ENCODE results near the gene KCNK6. TPM values are rescaled to one million over a fixed set of nuclear protein-coding genes. Genes with fewer than 3 reads are reported as not detected.

KCNK6 gene
- total RNA-seq, 1 experiment from 2014 or later: 18.3 TPM

DNA sequence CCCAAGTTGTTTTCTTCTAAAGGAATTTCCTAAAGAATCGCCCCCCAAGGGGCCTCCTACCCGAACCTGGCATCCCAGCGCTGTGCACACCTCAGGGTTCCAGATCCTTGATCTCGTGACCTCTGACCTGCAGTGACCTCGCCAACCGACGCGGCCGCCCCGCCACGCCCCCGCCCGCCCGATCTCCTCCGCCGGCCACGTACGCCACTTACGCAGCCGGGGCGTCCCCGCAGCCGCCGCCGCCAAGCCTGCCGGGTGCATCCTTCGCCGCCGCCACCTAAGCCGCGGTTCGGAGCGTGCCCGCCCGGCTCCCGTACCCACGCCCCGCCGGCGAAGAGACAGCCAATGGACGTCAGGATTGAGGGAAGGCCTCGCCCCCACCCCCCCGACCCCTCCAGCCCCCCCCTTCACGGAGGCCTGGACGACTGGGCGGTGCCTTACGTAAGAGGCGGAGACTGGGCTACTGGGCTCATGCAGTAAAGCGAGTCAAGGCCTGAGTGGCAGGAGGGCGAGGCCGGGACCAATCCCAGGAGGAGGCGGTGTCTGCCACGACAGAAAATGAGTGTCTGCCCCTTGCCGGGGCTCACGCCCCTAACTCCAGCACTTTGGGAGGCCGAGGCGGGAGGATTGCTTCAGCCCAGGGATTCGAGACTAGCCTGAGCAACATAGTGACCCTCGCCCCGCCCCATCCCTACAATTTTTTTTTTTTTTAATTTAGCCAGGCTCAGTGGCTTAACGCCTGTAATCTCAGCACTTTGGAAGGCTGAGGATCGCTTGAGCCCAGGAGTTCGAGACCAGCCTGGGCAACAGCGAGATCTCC is 3.8 kb upstream of the KCNK6 start, which contains the start of gene YIF1B (continued):
- TF ChIP-seq AR (CRISPR knock-in tag; IDR thresholded peaks at IDR 0.05) (no peak), E2F1 (CRISPR knock-in tag; IDR thresholded peaks at IDR 0.05) (no peak), ESRRA (CRISPR knock-in tag; IDR thresholded peaks at IDR 0.05; ENCODE audit: borderline replicate concordance) (no peak), SMAD3 (CRISPR knock-in tag; IDR thresholded peaks at IDR 0.05; ENCODE audit: borderline replicate concordance) (no peak), ZNF416 (CRISPR knock-in tag; IDR thresholded peaks at IDR 0.05) (no peak), NR3C1 (CRISPR knock-in tag; conservative IDR thresholded peaks at IDR 0.05; ENCODE audit: low read depth) (no peak), CREB1 (CRISPR knock-in tag; IDR thresholded peaks at IDR 0.05) (no peak), ZNF671 (CRISPR knock-in tag; IDR thresholded peaks at IDR 0.05) (no peak), TEAD1 (CRISPR knock-in tag; IDR thresholded peaks at IDR 0.05) (0 out of 2 replicates have a peak, but pooled peaks have one; percentile 19), CREM (CRISPR knock-in tag; IDR thresholded peaks at IDR 0.05) (no peak), ATF1 (CRISPR knock-in tag; IDR thresholded peaks at IDR 0.05) (no peak), JUN (CRISPR knock-in tag; IDR thresholded peaks at IDR 0.05) (no peak), JAZF1 (CRISPR knock-in tag; IDR thresholded peaks at IDR 0.05) (no peak), FOXP1 (CRISPR knock-in tag; IDR thresholded peaks at IDR 0.05; ENCODE audit: borderline replicate concordance) (no peak), NFYB (CRISPR knock-in tag; conservative IDR thresholded peaks at IDR 0.05; ENCODE audit: low read depth) (no peak), SOX15 (CRISPR knock-in tag; IDR thresholded peaks at IDR 0.05) (no peak), ZNF423 (CRISPR knock-in tag; IDR thresholded peaks at IDR 0.05) (no peak), NFE2L1 (CRISPR knock-in tag; IDR thresholded peaks at IDR 0.05) (no peak)
- TF ChIP-seq, protein P1, sequence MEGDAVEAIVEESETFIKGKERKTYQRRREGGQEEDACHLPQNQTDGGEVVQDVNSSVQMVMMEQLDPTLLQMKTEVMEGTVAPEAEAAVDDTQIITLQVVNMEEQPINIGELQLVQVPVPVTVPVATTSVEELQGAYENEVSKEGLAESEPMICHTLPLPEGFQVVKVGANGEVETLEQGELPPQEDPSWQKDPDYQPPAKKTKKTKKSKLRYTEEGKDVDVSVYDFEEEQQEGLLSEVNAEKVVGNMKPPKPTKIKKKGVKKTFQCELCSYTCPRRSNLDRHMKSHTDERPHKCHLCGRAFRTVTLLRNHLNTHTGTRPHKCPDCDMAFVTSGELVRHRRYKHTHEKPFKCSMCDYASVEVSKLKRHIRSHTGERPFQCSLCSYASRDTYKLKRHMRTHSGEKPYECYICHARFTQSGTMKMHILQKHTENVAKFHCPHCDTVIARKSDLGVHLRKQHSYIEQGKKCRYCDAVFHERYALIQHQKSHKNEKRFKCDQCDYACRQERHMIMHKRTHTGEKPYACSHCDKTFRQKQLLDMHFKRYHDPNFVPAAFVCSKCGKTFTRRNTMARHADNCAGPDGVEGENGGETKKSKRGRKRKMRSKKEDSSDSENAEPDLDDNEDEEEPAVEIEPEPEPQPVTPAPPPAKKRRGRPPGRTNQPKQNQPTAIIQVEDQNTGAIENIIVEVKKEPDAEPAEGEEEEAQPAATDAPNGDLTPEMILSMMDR (IDR thresholded peaks at IDR 0.05): no peak
- TF ChIP-seq, protein P2, sequence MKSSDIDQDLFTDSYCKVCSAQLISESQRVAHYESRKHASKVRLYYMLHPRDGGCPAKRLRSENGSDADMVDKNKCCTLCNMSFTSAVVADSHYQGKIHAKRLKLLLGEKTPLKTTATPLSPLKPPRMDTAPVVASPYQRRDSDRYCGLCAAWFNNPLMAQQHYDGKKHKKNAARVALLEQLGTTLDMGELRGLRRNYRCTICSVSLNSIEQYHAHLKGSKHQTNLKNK (CRISPR knock-in tag; IDR thresholded peaks at IDR 0.05): no peak
- TF ChIP-seq, protein P3, sequence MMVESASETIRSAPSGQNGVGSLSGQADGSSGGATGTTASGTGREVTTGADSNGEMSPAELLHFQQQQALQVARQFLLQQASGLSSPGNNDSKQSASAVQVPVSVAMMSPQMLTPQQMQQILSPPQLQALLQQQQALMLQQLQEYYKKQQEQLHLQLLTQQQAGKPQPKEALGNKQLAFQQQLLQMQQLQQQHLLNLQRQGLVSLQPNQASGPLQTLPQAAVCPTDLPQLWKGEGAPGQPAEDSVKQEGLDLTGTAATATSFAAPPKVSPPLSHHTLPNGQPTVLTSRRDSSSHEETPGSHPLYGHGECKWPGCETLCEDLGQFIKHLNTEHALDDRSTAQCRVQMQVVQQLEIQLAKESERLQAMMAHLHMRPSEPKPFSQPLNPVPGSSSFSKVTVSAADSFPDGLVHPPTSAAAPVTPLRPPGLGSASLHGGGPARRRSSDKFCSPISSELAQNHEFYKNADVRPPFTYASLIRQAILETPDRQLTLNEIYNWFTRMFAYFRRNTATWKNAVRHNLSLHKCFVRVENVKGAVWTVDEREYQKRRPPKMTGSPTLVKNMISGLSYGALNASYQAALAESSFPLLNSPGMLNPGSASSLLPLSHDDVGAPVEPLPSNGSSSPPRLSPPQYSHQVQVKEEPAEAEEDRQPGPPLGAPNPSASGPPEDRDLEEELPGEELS (CRISPR knock-in tag; IDR thresholded peaks at IDR 0.05): peak; percentile 28; the same call in 1 of the 2 replicates
- TF ChIP-seq, protein P4, sequence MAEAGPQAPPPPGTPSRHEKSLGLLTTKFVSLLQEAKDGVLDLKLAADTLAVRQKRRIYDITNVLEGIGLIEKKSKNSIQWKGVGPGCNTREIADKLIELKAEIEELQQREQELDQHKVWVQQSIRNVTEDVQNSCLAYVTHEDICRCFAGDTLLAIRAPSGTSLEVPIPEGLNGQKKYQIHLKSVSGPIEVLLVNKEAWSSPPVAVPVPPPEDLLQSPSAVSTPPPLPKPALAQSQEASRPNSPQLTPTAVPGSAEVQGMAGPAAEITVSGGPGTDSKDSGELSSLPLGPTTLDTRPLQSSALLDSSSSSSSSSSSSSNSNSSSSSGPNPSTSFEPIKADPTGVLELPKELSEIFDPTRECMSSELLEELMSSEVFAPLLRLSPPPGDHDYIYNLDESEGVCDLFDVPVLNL (CRISPR knock-in tag; IDR thresholded peaks at IDR 0.05; ENCODE audit: borderline replicate concordance, low read depth): no peak
- TF ChIP-seq, protein P5, sequence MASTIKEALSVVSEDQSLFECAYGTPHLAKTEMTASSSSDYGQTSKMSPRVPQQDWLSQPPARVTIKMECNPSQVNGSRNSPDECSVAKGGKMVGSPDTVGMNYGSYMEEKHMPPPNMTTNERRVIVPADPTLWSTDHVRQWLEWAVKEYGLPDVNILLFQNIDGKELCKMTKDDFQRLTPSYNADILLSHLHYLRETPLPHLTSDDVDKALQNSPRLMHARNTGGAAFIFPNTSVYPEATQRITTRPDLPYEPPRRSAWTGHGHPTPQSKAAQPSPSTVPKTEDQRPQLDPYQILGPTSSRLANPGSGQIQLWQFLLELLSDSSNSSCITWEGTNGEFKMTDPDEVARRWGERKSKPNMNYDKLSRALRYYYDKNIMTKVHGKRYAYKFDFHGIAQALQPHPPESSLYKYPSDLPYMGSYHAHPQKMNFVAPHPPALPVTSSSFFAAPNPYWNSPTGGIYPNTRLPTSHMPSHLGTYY (CRISPR knock-in tag; IDR thresholded peaks at IDR 0.05): no peak
- TF ChIP-seq, protein P6, sequence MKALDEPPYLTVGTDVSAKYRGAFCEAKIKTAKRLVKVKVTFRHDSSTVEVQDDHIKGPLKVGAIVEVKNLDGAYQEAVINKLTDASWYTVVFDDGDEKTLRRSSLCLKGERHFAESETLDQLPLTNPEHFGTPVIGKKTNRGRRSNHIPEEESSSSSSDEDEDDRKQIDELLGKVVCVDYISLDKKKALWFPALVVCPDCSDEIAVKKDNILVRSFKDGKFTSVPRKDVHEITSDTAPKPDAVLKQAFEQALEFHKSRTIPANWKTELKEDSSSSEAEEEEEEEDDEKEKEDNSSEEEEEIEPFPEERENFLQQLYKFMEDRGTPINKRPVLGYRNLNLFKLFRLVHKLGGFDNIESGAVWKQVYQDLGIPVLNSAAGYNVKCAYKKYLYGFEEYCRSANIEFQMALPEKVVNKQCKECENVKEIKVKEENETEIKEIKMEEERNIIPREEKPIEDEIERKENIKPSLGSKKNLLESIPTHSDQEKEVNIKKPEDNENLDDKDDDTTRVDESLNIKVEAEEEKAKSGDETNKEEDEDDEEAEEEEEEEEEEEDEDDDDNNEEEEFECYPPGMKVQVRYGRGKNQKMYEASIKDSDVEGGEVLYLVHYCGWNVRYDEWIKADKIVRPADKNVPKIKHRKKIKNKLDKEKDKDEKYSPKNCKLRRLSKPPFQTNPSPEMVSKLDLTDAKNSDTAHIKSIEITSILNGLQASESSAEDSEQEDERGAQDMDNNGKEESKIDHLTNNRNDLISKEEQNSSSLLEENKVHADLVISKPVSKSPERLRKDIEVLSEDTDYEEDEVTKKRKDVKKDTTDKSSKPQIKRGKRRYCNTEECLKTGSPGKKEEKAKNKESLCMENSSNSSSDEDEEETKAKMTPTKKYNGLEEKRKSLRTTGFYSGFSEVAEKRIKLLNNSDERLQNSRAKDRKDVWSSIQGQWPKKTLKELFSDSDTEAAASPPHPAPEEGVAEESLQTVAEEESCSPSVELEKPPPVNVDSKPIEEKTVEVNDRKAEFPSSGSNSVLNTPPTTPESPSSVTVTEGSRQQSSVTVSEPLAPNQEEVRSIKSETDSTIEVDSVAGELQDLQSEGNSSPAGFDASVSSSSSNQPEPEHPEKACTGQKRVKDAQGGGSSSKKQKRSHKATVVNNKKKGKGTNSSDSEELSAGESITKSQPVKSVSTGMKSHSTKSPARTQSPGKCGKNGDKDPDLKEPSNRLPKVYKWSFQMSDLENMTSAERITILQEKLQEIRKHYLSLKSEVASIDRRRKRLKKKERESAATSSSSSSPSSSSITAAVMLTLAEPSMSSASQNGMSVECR (CRISPR knock-in tag; IDR thresholded peaks at IDR 0.05; ENCODE audit: borderline replicate concordance): no peak

Data from WTC11 (cell line).